DND-41 (cell line): ENCODE results near the gene PTMS.
A peak's percentile ranks its signal among the peaks of the same experiment; 100 is the strongest.

Source experiments
- ATAC-seq: fragments of 200-7000 bp; cut with Tn5 transposase; 3 replicates; pipeline ENCODE4 v1.9.1; 2021; ENCODE audit warnings: low read depth; ENCODE audit not compliant: insufficient read depth
- DNase-seq: peaks from one replicate; pipeline ENCODE4 v3.0.0-alpha.2; 2020
- H2AFZ ChIP-seq: 2 replicates; pipeline ENCODE4 v1.6.0; 2012; ENCODE audit warnings: low read depth, low read length
- H3K27ac ChIP-seq: 2 replicates; pipeline ENCODE4 v1.5.1; 2012; ENCODE audit warnings: low read length, inconsistent platforms
- H3K27me3 ChIP-seq: fragments of 200-600 bp; sonication (generic); 2 replicates; pipeline ENCODE4 v1.6.0; 2012; ENCODE audit warnings: low read length, mild to moderate bottlenecking, inconsistent platforms; ENCODE audit not compliant: insufficient read depth, poor library complexity
- H3K36me3 ChIP-seq: 2 replicates; pipeline ENCODE4 v1.5.1; 2012; ENCODE audit warnings: low read length, inconsistent platforms; ENCODE audit not compliant: insufficient read depth
- H3K4me1 ChIP-seq: 2 replicates; pipeline ENCODE4 v1.5.1; 2012; ENCODE audit warnings: mild to moderate bottlenecking, low read length; ENCODE audit not compliant: insufficient read depth
- H3K4me2 ChIP-seq: 2 replicates; pipeline ENCODE4 v1.6.0; 2012; ENCODE audit warnings: mild to moderate bottlenecking, moderate library complexity, low read length, inconsistent platforms; ENCODE audit not compliant: insufficient read depth
- H3K4me3 ChIP-seq, 2 experiments: fragments of 200-600 bp in 1 of 2; shearing (Covaris generic) in 1 of 2; 2 replicates each; pipeline ENCODE4 v1.5.1; 2012 to 2016; ENCODE audit warnings: inconsistent platforms in 2 of 2, low read length in 2 of 2, mild to moderate bottlenecking in 2 of 2, low read depth in 1 of 2, moderate library complexity in 1 of 2
- H3K79me2 ChIP-seq: 2 replicates; pipeline ENCODE4 v1.6.0; 2012; ENCODE audit warnings: low read length, inconsistent platforms; ENCODE audit not compliant: insufficient read depth
- H3K9ac ChIP-seq: 2 replicates; pipeline ENCODE4 v1.6.0; 2012; ENCODE audit warnings: low read depth, mild to moderate bottlenecking, inconsistent platforms, low read length, moderate library complexity
- H3K9me3 ChIP-seq: 2 replicates; pipeline ENCODE4 v1.5.1; 2012; ENCODE audit warnings: low read length, moderate library complexity, mild to moderate bottlenecking, inconsistent platforms; ENCODE audit not compliant: insufficient read depth, severe bottlenecking
- H4K20me1 ChIP-seq: 2 replicates; pipeline ENCODE4 v1.6.0; 2012; ENCODE audit warnings: low read length; ENCODE audit not compliant: insufficient read depth
- CTCF ChIP-seq: IDR thresholded peaks from 2 replicates; pipeline ENCODE4 v1.5.1; 2012; ENCODE audit warnings: borderline replicate concordance, low read length, moderate library complexity, mild to moderate bottlenecking; ENCODE audit not compliant: poor library complexity, severe bottlenecking; ENCODE audit errors: extremely low read depth
- EZH2 ChIP-seq: IDR thresholded peaks from 3 replicates; pipeline ENCODE4 v1.6.1; 2012; ENCODE audit warnings: borderline replicate concordance, low read depth, mild to moderate bottlenecking, moderate library complexity, low read length, inconsistent platforms; ENCODE audit not compliant: severe bottlenecking

Gene PTMS

GRCh38 chr12:6784761-6785160 lies 18.6 kb downstream of the PTMS start:
- ATAC-seq, result no peak
- Histone ChIP-seq H3K79me2 (no peaks in the 10 kb centered on the region), H3K9ac (no peak overlapping the region), H3K4me2 (no peak overlapping the region), H3K27ac (no peak overlapping the region), H3K4me1 (peaks cover 29% of the 10 kb centered on the region), H3K36me3 (no peaks in the 10 kb centered on the region), H2AFZ (no peak overlapping the region), H3K27me3 (peaks cover 13% of the 10 kb centered on the region), H3K4me3 (no peak overlapping the region), H3K9me3 (no peaks in the 10 kb centered on the region), H4K20me1 (no peaks in the 10 kb centered on the region)
- no peak for TF ChIP-seq CTCF
- no peak for TF ChIP-seq EZH2
- DNase-seq, result no peak

- no peak overlapping the region for H3K4me2 ChIP-seq
- no peaks in the 10 kb centered on the region for H3K79me2 ChIP-seq
- H4K20me1 ChIP-seq, result no peaks in the 10 kb centered on the region
- no peak overlapping the region for H2AFZ ChIP-seq
- DNase-seq (no peak), ATAC-seq (0 out of 3 replicates have a peak, but pooled peaks have one; percentile 7)
- H3K27ac ChIP-seq, result no peak overlapping the region
- TF ChIP-seq EZH2 (no peak), CTCF (no peak)
- no peaks in the 10 kb centered on the region for H3K9me3 ChIP-seq
- H3K4me1 ChIP-seq, result peaks cover 29% of the 10 kb centered on the region
- no peak overlapping the region for H3K4me3 ChIP-seq
- H3K36me3 ChIP-seq, result no peaks in the 10 kb centered on the region
- H3K27me3 ChIP-seq, result peaks cover 25% of the 10 kb centered on the region
- no peak overlapping the region for H3K9ac ChIP-seq
Measured at GRCh38 chr12:6786416-6787094, 20.4 kb downstream of the PTMS start.

GRCh38 chr12:6787309-6787708 lies 21.1 kb downstream of the PTMS start:
- no peak for TF ChIP-seq CTCF
- TF ChIP-seq EZH2, result no peak
- Histone ChIP-seq H3K36me3 (no peaks in the 10 kb centered on the region), H4K20me1 (no peaks in the 10 kb centered on the region; the same call in 1 of the 2 replicates), H3K4me2 (no peak overlapping the region), H3K4me3 (no peak overlapping the region), H3K9me3 (no peaks in the 10 kb centered on the region), H3K27ac (no peak overlapping the region), H3K4me1 (peaks cover 29% of the 10 kb centered on the region), H3K9ac (no peak overlapping the region), H3K79me2 (no peaks in the 10 kb centered on the region), H2AFZ (no peak overlapping the region), H3K27me3 (peaks cover 32% of the 10 kb centered on the region)
- ATAC-seq, result no peak
- DNase-seq, result no peak
